Liver (tissue), 9 donors: ENCODE measurements around the gene RIPOR1. TPM values are rescaled to one million over a fixed set of nuclear protein-coding genes. Genes with fewer than 3 reads are reported as not detected.

Experiments used
- DNase-seq: peaks from one replicate; pipeline ENCODE4 v3.0.0-alpha.2; 2017; ENCODE audit warnings: low spot score
- H3K27ac ChIP-seq, 2 donors: one replicate each; pipeline ENCODE4 v1.7.0; 2013; ENCODE audit warnings: inconsistent platforms in 2 of 2, low read length in 2 of 2, control low read depth in 1 of 2, low read depth in 1 of 2, mild to moderate bottlenecking in 1 of 2
- H3K27me3 ChIP-seq, 4 donors: one replicate each; pipeline versions ENCODE4 v1.6.1 to v1.7.0; 2013; ENCODE audit warnings: low read length in 3 of 4, inconsistent platforms in 1 of 4, mild to moderate bottlenecking in 1 of 4, moderate library complexity in 1 of 4; ENCODE audit not compliant: control insufficient read depth in 4 of 4, insufficient read depth in 4 of 4
- H3K36me3 ChIP-seq, 4 donors: one replicate each; pipeline versions ENCODE4 v1.6.1 to v1.7.0; 2013; ENCODE audit warnings: low read length in 3 of 4, mild to moderate bottlenecking in 3 of 4, low read depth in 1 of 4, moderate library complexity in 1 of 4; ENCODE audit not compliant: control insufficient read depth in 4 of 4, insufficient read depth in 3 of 4
- H3K4me1 ChIP-seq, 4 donors: one replicate each; pipeline versions ENCODE4 v1.6.1 to v1.7.0; 2013; ENCODE audit warnings: low read length in 3 of 4, mild to moderate bottlenecking in 3 of 4, moderate library complexity in 1 of 4; ENCODE audit not compliant: control insufficient read depth in 4 of 4, insufficient read depth in 4 of 4
- H3K4me3 ChIP-seq, 3 donors: one replicate each; pipeline versions ENCODE4 v1.6.1 to v1.7.0; 2013; ENCODE audit warnings: low read length in 3 of 3, control low read depth in 1 of 3, low read depth in 1 of 3, mild to moderate bottlenecking in 1 of 3
- H3K9ac ChIP-seq, 2 donors: one replicate each; pipeline ENCODE4 v1.7.0; 2013; ENCODE audit warnings: low read length in 2 of 2, mild to moderate bottlenecking in 2 of 2, moderate library complexity in 2 of 2, control low read depth in 1 of 2, low read depth in 1 of 2
- H3K9me3 ChIP-seq, 4 donors: one replicate each; pipeline versions ENCODE4 v1.6.1 to v1.7.0; 2013; ENCODE audit warnings: low read length in 3 of 4; ENCODE audit not compliant: control insufficient read depth in 4 of 4
- EGR1 ChIP-seq, 2 donors: IDR thresholded peaks; 2 replicates each; pipeline ENCODE4 v1.6.1; 2016 to 2018; ENCODE audit warnings: antibody characterized with exemption in 2 of 2, low read depth in 2 of 2
- FOXA1 ChIP-seq: IDR thresholded peaks from 2 replicates; pipeline ENCODE4 v1.6.1; 2016; ENCODE audit warnings: antibody characterized with exemption
- FOXA2 ChIP-seq: IDR thresholded peaks from 2 replicates; pipeline ENCODE4 v1.6.1; 2016; ENCODE audit warnings: antibody characterized with exemption
- GABPA ChIP-seq, 2 donors: IDR thresholded peaks in 1 of 2; conservative IDR thresholded peaks in 1 of 2; 2 replicates each; pipeline ENCODE4 v1.6.1; 2016; ENCODE audit warnings: antibody characterized with exemption in 2 of 2, mild to moderate bottlenecking in 1 of 2, moderate library complexity in 1 of 2
- HNF4A ChIP-seq, 2 donors: conservative IDR thresholded peaks; 2 replicates each; pipeline ENCODE4 v1.6.1; 2016; ENCODE audit warnings: antibody characterized with exemption in 2 of 2, mild to moderate bottlenecking in 2 of 2
- HNF4G ChIP-seq: IDR thresholded peaks from 2 replicates; pipeline ENCODE4 v1.6.1; 2016; ENCODE audit warnings: antibody characterized with exemption
- JUND ChIP-seq, 2 donors: IDR thresholded peaks; 2 replicates each; pipeline ENCODE4 v1.6.1; 2016; ENCODE audit warnings: antibody characterized with exemption in 2 of 2
- NR2F2 ChIP-seq: IDR thresholded peaks from 2 replicates; pipeline ENCODE4 v1.6.1; 2016; ENCODE audit warnings: antibody characterized with exemption
- RAD21 ChIP-seq, 2 donors: IDR thresholded peaks; 2 replicates each; pipeline ENCODE4 v1.6.1; 2016; ENCODE audit warnings: antibody characterized with exemption in 2 of 2, mild to moderate bottlenecking in 2 of 2
- RXRA ChIP-seq, 2 donors: IDR thresholded peaks; 2 replicates each; pipeline ENCODE4 v1.6.1; 2017 to 2018; ENCODE audit warnings: antibody characterized with exemption in 2 of 2, mild to moderate bottlenecking in 1 of 2
- SP1 ChIP-seq: IDR thresholded peaks from 2 replicates; pipeline ENCODE4 v1.6.1; 2018; ENCODE audit warnings: antibody characterized with exemption, mild to moderate bottlenecking
- TAF1 ChIP-seq: conservative IDR thresholded peaks from 2 replicates; pipeline ENCODE4 v1.6.1; 2016; ENCODE audit warnings: antibody characterized with exemption, mild to moderate bottlenecking
- YY1 ChIP-seq: IDR thresholded peaks from 2 replicates; pipeline ENCODE4 v1.6.1; 2016; ENCODE audit warnings: antibody characterized with exemption, mild to moderate bottlenecking
- whole genome bisulfite sequencing: extraction: QIAGEN DNeasy Blood & Tissue Kit; methylation state at CpG from one replicate; pipeline ENCODE4 v1.1.7; 2013; 5-methylcytosine and 5-hydroxymethylcytosine counted together
- polyA plus RNA-seq, 2 donors: library from polyadenylated mRNA; stranded (reverse) in 1 of 2; unstranded in 1 of 2; fragments of 200-250 nt in 1 of 2; fragments of >200 nt in 1 of 2; fragmentation: Nextera tagmentation in 1 of 2; extraction: Ambion mirVana in 1 of 2; gene quantifications; one replicate each; pipeline versions ENCODE4 v1.2.1 to v1.2.3, GENCODE V29; 2013 to 2015
- total RNA-seq, 2 donors: library from RNA; depleted of rRNA; stranded (reverse); fragments of >200 nt; gene quantifications; one replicate each; pipeline ENCODE4 v1.2.3, GENCODE V29; 2014
- TF ChIP-seq, protein P1 (sequence below): IDR thresholded peaks from 2 replicates; pipeline ENCODE4 v1.6.1; 2016; ENCODE audit warnings: antibody characterized with exemption
- TF ChIP-seq, protein P2 (sequence below): IDR thresholded peaks from 2 replicates; pipeline ENCODE4 v1.6.1; 2016; ENCODE audit warnings: antibody characterized with exemption
- TF ChIP-seq, protein P3 (sequence below): IDR thresholded peaks from 2 replicates; pipeline ENCODE4 v1.6.1; 2016; ENCODE audit warnings: antibody characterized with exemption
- TF ChIP-seq, protein P4 (sequence below): fragments of 150-350 bp; IDR thresholded peaks from 2 replicates; pipeline ENCODE4 v1.5.1; 2017; ENCODE audit warnings: improper control_type of control experiment, low read depth, low read length; ENCODE audit not compliant: missing input control
- TF ChIP-seq, protein P5 (sequence below): IDR thresholded peaks from 2 replicates; pipeline ENCODE4 v1.6.1; 2016; ENCODE audit warnings: antibody characterized with exemption, mild to moderate bottlenecking
- donor health status: healthy.
- donor health status: healthy.
- donor health status: healthy.
- donor health status: healthy.
- donor health status: healthy.

RIPOR1 gene
- total and polyA plus RNA-seq, 4 donors = 7.6 to 25.2 (median 15.3) TPM

DNA sequence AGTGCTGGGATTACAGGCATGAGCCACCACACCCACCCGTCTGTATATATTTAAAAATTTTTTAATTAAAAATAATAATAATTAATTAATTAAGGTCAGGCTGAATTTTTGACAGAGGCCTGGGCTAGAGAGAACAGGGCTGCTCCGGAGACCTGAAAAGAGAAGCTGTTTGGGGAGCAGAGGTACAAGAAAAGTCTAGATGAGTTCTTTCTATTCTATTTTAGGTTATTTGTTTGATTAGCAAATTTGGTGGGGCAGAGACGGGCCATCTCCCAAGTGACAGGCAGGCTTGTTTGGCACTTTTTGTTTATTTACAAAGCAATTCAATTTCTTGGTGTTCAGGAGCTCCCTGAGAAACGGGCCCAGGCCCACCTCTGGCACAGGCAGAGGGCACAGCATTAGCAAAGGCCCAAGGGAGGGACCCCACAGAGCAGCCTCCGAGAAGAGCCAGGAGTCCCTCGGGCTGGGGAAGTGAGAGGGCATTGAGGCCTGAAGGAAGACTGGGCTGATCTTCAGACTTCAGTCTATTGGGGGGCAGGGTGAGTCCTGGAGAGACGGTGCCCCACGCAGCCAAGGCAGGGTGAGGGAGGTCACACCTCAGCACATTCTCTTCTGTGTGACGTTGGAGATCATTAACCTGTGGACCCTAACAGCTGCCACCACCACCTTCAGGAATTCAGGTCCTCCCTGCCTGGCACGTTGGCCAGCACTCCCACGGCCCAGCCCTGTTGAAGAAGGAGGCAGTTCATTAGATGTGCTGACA, 10.8 kb upstream of the RIPOR1 start:
- no peaks in the 10 kb centered on the region for H3K9me3 ChIP-seq
- TF ChIP-seq GABPA (IDR thresholded peaks at IDR 0.05 in 1 of 2, conservative IDR thresholded peaks at IDR 0.05 in 1 of 2) = no peak
- no peak for TF ChIP-seq NR2F2
- TF ChIP-seq, protein P1, sequence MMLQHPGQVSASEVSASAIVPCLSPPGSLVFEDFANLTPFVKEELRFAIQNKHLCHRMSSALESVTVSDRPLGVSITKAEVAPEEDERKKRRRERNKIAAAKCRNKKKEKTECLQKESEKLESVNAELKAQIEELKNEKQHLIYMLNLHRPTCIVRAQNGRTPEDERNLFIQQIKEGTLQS = no peak
- no peak for TF ChIP-seq TAF1
- no peak for TF ChIP-seq SP1
- no peak for TF ChIP-seq HNF4A (conservative IDR thresholded peaks at IDR 0.05)
- TF ChIP-seq JUND (IDR thresholded peaks at IDR 0.05) = no peak
- no peak for TF ChIP-seq FOXA2
- no peak for TF ChIP-seq EGR1 (IDR thresholded peaks at IDR 0.05; ENCODE audit: low read depth in 2 of 2)
- no peak for TF ChIP-seq RAD21 (IDR thresholded peaks at IDR 0.05)
- no peak for TF ChIP-seq HNF4G
- TF ChIP-seq, protein P2, sequence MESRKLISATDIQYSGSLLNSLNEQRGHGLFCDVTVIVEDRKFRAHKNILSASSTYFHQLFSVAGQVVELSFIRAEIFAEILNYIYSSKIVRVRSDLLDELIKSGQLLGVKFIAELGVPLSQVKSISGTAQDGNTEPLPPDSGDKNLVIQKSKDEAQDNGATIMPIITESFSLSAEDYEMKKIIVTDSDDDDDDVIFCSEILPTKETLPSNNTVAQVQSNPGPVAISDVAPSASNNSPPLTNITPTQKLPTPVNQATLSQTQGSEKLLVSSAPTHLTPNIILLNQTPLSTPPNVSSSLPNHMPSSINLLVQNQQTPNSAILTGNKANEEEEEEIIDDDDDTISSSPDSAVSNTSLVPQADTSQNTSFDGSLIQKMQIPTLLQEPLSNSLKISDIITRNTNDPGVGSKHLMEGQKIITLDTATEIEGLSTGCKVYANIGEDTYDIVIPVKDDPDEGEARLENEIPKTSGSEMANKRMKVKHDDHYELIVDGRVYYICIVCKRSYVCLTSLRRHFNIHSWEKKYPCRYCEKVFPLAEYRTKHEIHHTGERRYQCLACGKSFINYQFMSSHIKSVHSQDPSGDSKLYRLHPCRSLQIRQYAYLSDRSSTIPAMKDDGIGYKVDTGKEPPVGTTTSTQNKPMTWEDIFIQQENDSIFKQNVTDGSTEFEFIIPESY = no peak
- TF ChIP-seq, protein P3, sequence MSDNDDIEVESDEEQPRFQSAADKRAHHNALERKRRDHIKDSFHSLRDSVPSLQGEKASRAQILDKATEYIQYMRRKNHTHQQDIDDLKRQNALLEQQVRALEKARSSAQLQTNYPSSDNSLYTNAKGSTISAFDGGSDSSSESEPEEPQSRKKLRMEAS = no peak
- TF ChIP-seq YY1 = no peak
- TF ChIP-seq, protein P4, sequence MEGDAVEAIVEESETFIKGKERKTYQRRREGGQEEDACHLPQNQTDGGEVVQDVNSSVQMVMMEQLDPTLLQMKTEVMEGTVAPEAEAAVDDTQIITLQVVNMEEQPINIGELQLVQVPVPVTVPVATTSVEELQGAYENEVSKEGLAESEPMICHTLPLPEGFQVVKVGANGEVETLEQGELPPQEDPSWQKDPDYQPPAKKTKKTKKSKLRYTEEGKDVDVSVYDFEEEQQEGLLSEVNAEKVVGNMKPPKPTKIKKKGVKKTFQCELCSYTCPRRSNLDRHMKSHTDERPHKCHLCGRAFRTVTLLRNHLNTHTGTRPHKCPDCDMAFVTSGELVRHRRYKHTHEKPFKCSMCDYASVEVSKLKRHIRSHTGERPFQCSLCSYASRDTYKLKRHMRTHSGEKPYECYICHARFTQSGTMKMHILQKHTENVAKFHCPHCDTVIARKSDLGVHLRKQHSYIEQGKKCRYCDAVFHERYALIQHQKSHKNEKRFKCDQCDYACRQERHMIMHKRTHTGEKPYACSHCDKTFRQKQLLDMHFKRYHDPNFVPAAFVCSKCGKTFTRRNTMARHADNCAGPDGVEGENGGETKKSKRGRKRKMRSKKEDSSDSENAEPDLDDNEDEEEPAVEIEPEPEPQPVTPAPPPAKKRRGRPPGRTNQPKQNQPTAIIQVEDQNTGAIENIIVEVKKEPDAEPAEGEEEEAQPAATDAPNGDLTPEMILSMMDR = no peak
- TF ChIP-seq, protein P5, sequence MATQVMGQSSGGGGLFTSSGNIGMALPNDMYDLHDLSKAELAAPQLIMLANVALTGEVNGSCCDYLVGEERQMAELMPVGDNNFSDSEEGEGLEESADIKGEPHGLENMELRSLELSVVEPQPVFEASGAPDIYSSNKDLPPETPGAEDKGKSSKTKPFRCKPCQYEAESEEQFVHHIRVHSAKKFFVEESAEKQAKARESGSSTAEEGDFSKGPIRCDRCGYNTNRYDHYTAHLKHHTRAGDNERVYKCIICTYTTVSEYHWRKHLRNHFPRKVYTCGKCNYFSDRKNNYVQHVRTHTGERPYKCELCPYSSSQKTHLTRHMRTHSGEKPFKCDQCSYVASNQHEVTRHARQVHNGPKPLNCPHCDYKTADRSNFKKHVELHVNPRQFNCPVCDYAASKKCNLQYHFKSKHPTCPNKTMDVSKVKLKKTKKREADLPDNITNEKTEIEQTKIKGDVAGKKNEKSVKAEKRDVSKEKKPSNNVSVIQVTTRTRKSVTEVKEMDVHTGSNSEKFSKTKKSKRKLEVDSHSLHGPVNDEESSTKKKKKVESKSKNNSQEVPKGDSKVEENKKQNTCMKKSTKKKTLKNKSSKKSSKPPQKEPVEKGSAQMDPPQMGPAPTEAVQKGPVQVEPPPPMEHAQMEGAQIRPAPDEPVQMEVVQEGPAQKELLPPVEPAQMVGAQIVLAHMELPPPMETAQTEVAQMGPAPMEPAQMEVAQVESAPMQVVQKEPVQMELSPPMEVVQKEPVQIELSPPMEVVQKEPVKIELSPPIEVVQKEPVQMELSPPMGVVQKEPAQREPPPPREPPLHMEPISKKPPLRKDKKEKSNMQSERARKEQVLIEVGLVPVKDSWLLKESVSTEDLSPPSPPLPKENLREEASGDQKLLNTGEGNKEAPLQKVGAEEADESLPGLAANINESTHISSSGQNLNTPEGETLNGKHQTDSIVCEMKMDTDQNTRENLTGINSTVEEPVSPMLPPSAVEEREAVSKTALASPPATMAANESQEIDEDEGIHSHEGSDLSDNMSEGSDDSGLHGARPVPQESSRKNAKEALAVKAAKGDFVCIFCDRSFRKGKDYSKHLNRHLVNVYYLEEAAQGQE = no peak
- TF ChIP-seq RXRA (IDR thresholded peaks at IDR 0.05) = no peak
- no peak for TF ChIP-seq FOXA1
- H3K4me1 ChIP-seq = peaks cover 0 to 12% (median 8%) of the 10 kb centered on the region in 4 donors
- 74% methylated on average over 11 of the region's 11 CpGs for WGBS
- H3K27ac ChIP-seq = no peak overlapping the region
- no peak overlapping the region for H3K9ac ChIP-seq
- no peak overlapping the region for H3K4me3 ChIP-seq
- no peaks in the 10 kb centered on the region for H3K27me3 ChIP-seq
- no peak for DNase-seq
- no peaks in the 10 kb centered on the region for H3K36me3 ChIP-seq
